GM12878 (cell line): ENCODE data around the gene UGT1A8. TPM values are rescaled to one million over a fixed set of nuclear protein-coding genes. Genes with fewer than 3 reads are reported as not detected.

Source experiments
- ATAC-seq: fragments of 200-7000 bp; cut with Tn5 transposase; 3 replicates; pipeline ENCODE4 v1.9.1; 2020; ENCODE audit warnings: mild to moderate bottlenecking, moderate library complexity
- BruUV-seq: library from RNA; stranded (reverse); fragments of 400-500 nt; replicated peaks from 2 replicates; lab custom pipeline; 2021; lab: Mats Ljungman, UMichigan
- CTCF ChIA-PET: fragments of 300-600 bp; sonication (Branson Sonifier 250); formaldehyde crosslinking; extraction: SDS; loops from one replicate; lab custom pipeline; 2021; ENCODE audit warnings: inconsistent platforms; lab: Yijun Ruan, JAX
- POLR2A ChIA-PET: fragments of 350-600 bp; formaldehyde crosslinking; extraction: SDS; loops from one replicate; lab custom pipeline; 2021; ENCODE audit warnings: inconsistent platforms; lab: Charles Lee
- RAD21 ChIA-PET: fragments of 300-600 bp; sonication (Branson Sonifier 250); formaldehyde crosslinking; loops from one replicate; lab custom pipeline; 2023; ENCODE audit warnings: antibody characterized with exemption; ENCODE audit not compliant: unreplicated experiment; lab: Charles Lee
- SMC1A ChIA-PET: fragments of 300-600 bp; sonication (Branson Sonifier 250); formaldehyde crosslinking; loops from one replicate; lab custom pipeline; 2023; ENCODE audit not compliant: unreplicated experiment, uncharacterized antibody; lab: Charles Lee
- DNase-seq: peaks from one replicate; pipeline ENCODE4 v3.0.0-alpha.2; 2011; ENCODE audit warnings: low read depth, low spot score
- FAIRE-seq: peaks from 3 replicates; lab custom pipeline; 2011; peaks lifted over from hg19 to GRCh38; lab: Jason Lieb, UNC
- H2AFZ ChIP-seq: 2 replicates; pipeline ENCODE4 v1.6.0; 2011; ENCODE audit warnings: low read depth, low read length, control low read depth; ENCODE audit not compliant: control insufficient read depth
- H3K27ac ChIP-seq: 2 replicates; pipeline ENCODE4 v1.5.1; 2011; ENCODE audit warnings: control low read depth; ENCODE audit not compliant: control insufficient read depth, insufficient read depth
- H3K27me3 ChIP-seq, 2 experiments: replicated peaks in 1 of 2; 2 replicates each; pipeline versions ENCODE4 v1.6.0 to v1.6.1; 2011; ENCODE audit warnings: low read length in 1 of 2; ENCODE audit not compliant: control insufficient read depth in 2 of 2, insufficient read depth in 2 of 2
- H3K36me3 ChIP-seq, 2 experiments: 2 replicates each; pipeline ENCODE4 v1.5.1; 2011; ENCODE audit warnings: low read length in 1 of 2; ENCODE audit not compliant: control insufficient read depth in 2 of 2, insufficient read depth in 2 of 2
- H3K4me1 ChIP-seq: 2 replicates; pipeline ENCODE4 v1.6.1; 2011; ENCODE audit warnings: mild to moderate bottlenecking, low read length, moderate library complexity, mixed read lengths; ENCODE audit not compliant: control insufficient read depth, insufficient read depth
- H3K4me2 ChIP-seq: 2 replicates; pipeline ENCODE4 v1.6.0; 2011; ENCODE audit warnings: control low read depth; ENCODE audit not compliant: control insufficient read depth, insufficient read depth
- H3K4me3 ChIP-seq: fragments of 200-600 bp; sonication (generic); 2 replicates; pipeline ENCODE4 v1.5.1; 2016
- H3K79me2 ChIP-seq: 2 replicates; pipeline ENCODE4 v1.6.0; 2011; ENCODE audit warnings: low read length; ENCODE audit not compliant: control insufficient read depth, insufficient read depth
- H3K9ac ChIP-seq: 2 replicates; pipeline ENCODE4 v1.8.0; 2011; ENCODE audit warnings: low read length, control low read depth, mixed read lengths; ENCODE audit not compliant: control insufficient read depth, insufficient read depth
- H3K9me3 ChIP-seq: replicated peaks from 3 replicates; pipeline ENCODE4 v1.5.1; 2011; ENCODE audit warnings: mild to moderate bottlenecking, low read length; ENCODE audit not compliant: control insufficient read depth, insufficient read depth
- H4K20me1 ChIP-seq: 2 replicates; pipeline ENCODE4 v1.6.0; 2011; ENCODE audit not compliant: control insufficient read depth, insufficient read depth
- CREM ChIP-seq: IDR thresholded peaks from 2 replicates; pipeline ENCODE4 v1.6.1; 2014; ENCODE audit warnings: antibody characterized with exemption, low read depth
- HCFC1 ChIP-seq: fragments of 150-350 bp; IDR thresholded peaks from 2 replicates; pipeline ENCODE4 v1.6.1; 2014; ENCODE audit warnings: low read length
- KAT2A ChIP-seq: conservative IDR thresholded peaks from 2 replicates; pipeline ENCODE4 v1.6.1; 2011; ENCODE audit warnings: low read depth, low read length; ENCODE audit not compliant: control insufficient read depth
- MEF2A ChIP-seq: IDR thresholded peaks from 2 replicates; pipeline ENCODE4 v1.6.1; 2011; ENCODE audit warnings: low read depth, mild to moderate bottlenecking, low read length, moderate library complexity; ENCODE audit not compliant: insufficient read depth
- NFIC ChIP-seq: IDR thresholded peaks from 2 replicates; pipeline ENCODE4 v1.6.1; 2012; ENCODE audit warnings: low read depth, mild to moderate bottlenecking, inconsistent platforms, low read length, moderate library complexity
- NFYA ChIP-seq: IDR thresholded peaks from 2 replicates; pipeline ENCODE4 v1.6.1; 2011; ENCODE audit warnings: low read depth, mild to moderate bottlenecking, low read length, improper control_type of control experiment, borderline replicate concordance
- RBBP5 ChIP-seq: fragments of 200-600 bp; sonication (generic); conservative IDR thresholded peaks from 2 replicates; pipeline ENCODE4 v1.6.1; 2016
- SREBF2 ChIP-seq: IDR thresholded peaks from 2 replicates; pipeline ENCODE4 v1.6.1; 2012; ENCODE audit warnings: mild to moderate bottlenecking, low read length
- TCF3 ChIP-seq: IDR thresholded peaks from 2 replicates; pipeline ENCODE4 v1.6.1; 2012; ENCODE audit warnings: low read depth, mild to moderate bottlenecking, low read length, borderline replicate concordance; ENCODE audit not compliant: insufficient read depth
- ZNF384 ChIP-seq: IDR thresholded peaks from 2 replicates; pipeline ENCODE4 v1.6.1; 2012; ENCODE audit warnings: low read depth, mild to moderate bottlenecking, low read length, improper control_type of control experiment, borderline replicate concordance
- WGBS: methylation state at CpG from one replicate; pipeline ENCODE4 v1.1.6; 2016; ENCODE audit warnings: low lambda C conversion rate; ENCODE audit not compliant: insufficient replicate concordance, insufficient coverage; ENCODE audit errors: missing lambda C conversion rate; 5-methylcytosine and 5-hydroxymethylcytosine counted together
- in situ Hi-C: fragments of 300-500 bp; cut with MboI; formaldehyde crosslinking; loops from 9 replicates; pipeline ENCODE4 v1.14.3; 2018; ENCODE audit warnings: mixed read lengths
- intact Hi-C: fragments of 100-400 bp; cut with micrococcal nuclease; formaldehyde crosslinking; loops from one replicate; pipeline ENCODE4 v1.14.2; 2022; ENCODE audit not compliant: unreplicated experiment
- polyA plus RNA-seq, 11 experiments: library from polyadenylated mRNA; depleted of rRNA in 4 of 11; unstranded in 6 of 11; stranded (reverse) in 5 of 11; fragments of >200 nt; fragmentation: Nextera tagmentation in 4 of 11; fragmentation: Illumina TruSeq in 1 of 11; extraction: Ambion mirVana in 4 of 11; extraction: Trizol in 1 of 11; gene quantifications; 1 replicate in 1 of 11; 2 replicates in 10 of 11; pipeline versions ENCODE4 v1.2.1 to v1.2.3, GENCODE V29; 2011 to 2016; ENCODE audit warnings: inconsistent platforms in 2 of 11, missing spikeins in 2 of 11, low read depth in 1 of 11
- total RNA-seq, 4 experiments: library from RNA; depleted of rRNA in 3 of 4; stranded (reverse); fragments of >200 nt in 3 of 4; fragmentation: Illumina TruSeq in 1 of 4; extraction: Trizol in 1 of 4; gene quantifications; 2 replicates each; pipeline versions ENCODE4 v1.2.1 to v1.2.3, GENCODE V29; 2013 to 2021
- TF ChIP-seq, protein P1 (sequence below): IDR thresholded peaks from 2 replicates; pipeline ENCODE4 v1.6.1; 2011; ENCODE audit warnings: borderline replicate concordance, low read depth, mild to moderate bottlenecking, moderate library complexity, low read length; ENCODE audit not compliant: insufficient read depth, poor library complexity, severe bottlenecking
- TF ChIP-seq, protein P2 (sequence below): fragments of 450-650 bp; IDR thresholded peaks from 2 replicates; pipeline ENCODE4 v1.6.1; 2017; ENCODE audit warnings: mild to moderate bottlenecking, low read depth, inconsistent platforms; ENCODE audit not compliant: poor library complexity, severe bottlenecking
- TF ChIP-seq, protein P3 (sequence below): IDR thresholded peaks from 2 replicates; pipeline ENCODE4 v1.6.1; 2012; ENCODE audit warnings: low read depth, low read length, improper control_type of control experiment

Gene UGT1A8
- total and polyA plus RNA-seq, 10 of the 15 experiments (the other 5 are each of a cell fraction or from before 2014, with no cell fraction given): not detected

- ChIA-PET RAD21 (no interaction called here), CTCF (no interaction called here), SMC1A (interaction anchor here (0.6 kb wide), 1 partner anchor 36 kb away, joined by 3 read pairs; no protein-coding TSS in a partner anchor), POLR2A (no interaction called here)
- TF ChIP-seq CREM: no peak
- TF ChIP-seq, protein P1, sequence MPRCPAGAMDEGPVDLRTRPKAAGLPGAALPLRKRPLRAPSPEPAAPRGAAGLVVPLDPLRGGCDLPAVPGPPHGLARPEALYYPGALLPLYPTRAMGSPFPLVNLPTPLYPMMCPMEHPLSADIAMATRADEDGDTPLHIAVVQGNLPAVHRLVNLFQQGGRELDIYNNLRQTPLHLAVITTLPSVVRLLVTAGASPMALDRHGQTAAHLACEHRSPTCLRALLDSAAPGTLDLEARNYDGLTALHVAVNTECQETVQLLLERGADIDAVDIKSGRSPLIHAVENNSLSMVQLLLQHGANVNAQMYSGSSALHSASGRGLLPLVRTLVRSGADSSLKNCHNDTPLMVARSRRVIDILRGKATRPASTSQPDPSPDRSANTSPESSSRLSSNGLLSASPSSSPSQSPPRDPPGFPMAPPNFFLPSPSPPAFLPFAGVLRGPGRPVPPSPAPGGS: no peak
- TF ChIP-seq NFYA: no peak
- no peak for TF ChIP-seq RBBP5
- TF ChIP-seq SREBF2: no peak
- no peak for TF ChIP-seq NFIC
- TF ChIP-seq TCF3: no peak
- no peak for TF ChIP-seq KAT2A
- TF ChIP-seq, protein P2, sequence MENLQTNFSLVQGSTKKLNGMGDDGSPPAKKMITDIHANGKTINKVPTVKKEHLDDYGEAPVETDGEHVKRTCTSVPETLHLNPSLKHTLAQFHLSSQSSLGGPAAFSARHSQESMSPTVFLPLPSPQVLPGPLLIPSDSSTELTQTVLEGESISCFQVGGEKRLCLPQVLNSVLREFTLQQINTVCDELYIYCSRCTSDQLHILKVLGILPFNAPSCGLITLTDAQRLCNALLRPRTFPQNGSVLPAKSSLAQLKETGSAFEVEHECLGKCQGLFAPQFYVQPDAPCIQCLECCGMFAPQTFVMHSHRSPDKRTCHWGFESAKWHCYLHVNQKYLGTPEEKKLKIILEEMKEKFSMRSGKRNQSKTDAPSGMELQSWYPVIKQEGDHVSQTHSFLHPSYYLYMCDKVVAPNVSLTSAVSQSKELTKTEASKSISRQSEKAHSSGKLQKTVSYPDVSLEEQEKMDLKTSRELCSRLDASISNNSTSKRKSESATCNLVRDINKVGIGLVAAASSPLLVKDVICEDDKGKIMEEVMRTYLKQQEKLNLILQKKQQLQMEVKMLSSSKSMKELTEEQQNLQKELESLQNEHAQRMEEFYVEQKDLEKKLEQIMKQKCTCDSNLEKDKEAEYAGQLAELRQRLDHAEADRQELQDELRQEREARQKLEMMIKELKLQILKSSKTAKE: no peak
- no peak for TF ChIP-seq MEF2A
- no peak for TF ChIP-seq ZNF384
- TF ChIP-seq, protein P3, sequence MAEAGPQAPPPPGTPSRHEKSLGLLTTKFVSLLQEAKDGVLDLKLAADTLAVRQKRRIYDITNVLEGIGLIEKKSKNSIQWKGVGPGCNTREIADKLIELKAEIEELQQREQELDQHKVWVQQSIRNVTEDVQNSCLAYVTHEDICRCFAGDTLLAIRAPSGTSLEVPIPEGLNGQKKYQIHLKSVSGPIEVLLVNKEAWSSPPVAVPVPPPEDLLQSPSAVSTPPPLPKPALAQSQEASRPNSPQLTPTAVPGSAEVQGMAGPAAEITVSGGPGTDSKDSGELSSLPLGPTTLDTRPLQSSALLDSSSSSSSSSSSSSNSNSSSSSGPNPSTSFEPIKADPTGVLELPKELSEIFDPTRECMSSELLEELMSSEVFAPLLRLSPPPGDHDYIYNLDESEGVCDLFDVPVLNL: no peak
- TF ChIP-seq HCFC1: no peak
- intact Hi-C loops (no loop called here), in situ Hi-C loops (no loop called here)
- DNase-seq (no peak), FAIRE-seq (no peak), ATAC-seq (no peak)
- Histone ChIP-seq H3K4me2 (no peak overlapping the region), H3K9me3 (no peaks in the 10 kb centered on the region), H3K27me3 (no peaks in the 10 kb centered on the region), H3K9ac (no peak overlapping the region), H3K27ac (no peak overlapping the region), H3K79me2 (no peaks in the 10 kb centered on the region), H3K36me3 (no peaks in the 10 kb centered on the region), H2AFZ (no peak overlapping the region), H3K4me1 (no peaks in the 10 kb centered on the region), H3K4me3 (no peak overlapping the region), H4K20me1 (no peaks in the 10 kb centered on the region)
- BruUV-seq: no TSS peak
- WGBS: 0% methylated on average over 1 of the region's 1 CpG
Observed at GRCh38 chr2:233663911-233664310, 46.5 kb downstream of the UGT1A8 start.
